ENCODE measurements around the gene CARS2. TPM values are rescaled to one million over a fixed set of nuclear protein-coding genes. Genes with fewer than 3 reads are reported as not detected.
A peak's percentile ranks its signal among the peaks of the same experiment; 100 is the strongest.

The CARS2 gene
- total and polyA plus RNA-seq, 2 of the 8 experiments (the other 6 are each of a cell fraction or from before 2014, with no cell fraction given), result 47.7 to 55.9 TPM

GRCh38 chr13:110653851-110654250 lies 52.1 kb downstream of the CARS2 start:
- Histone ChIP-seq H3K4me1 (replicated peaks in 1 of 4; ENCODE audit: control insufficient read depth in 3 of 4, insufficient read depth in 4 of 4, low read length in 3 of 4) (no peaks in the 10 kb centered on the region; a peak in 1 of 7 replicates), H4K20me1 (replicated peaks in 1 of 2; ENCODE audit: control insufficient read depth in 1 of 2, insufficient read depth in 2 of 2, low read length in 2 of 2) (peaks cover 0 to 5% of the 10 kb centered on the region in 2 experiments), H3K27ac (ENCODE audit: low read depth, low read length) (no peak overlapping the region), H4K91ac (replicated peaks; ENCODE audit: insufficient read length, low read length) (no peak overlapping the region), H2BK5ac (ENCODE audit: low read depth, low read length) (no peak overlapping the region), H3K9me3 (ENCODE audit: insufficient read depth in 2 of 2, low read depth in 1 of 2, low read length in 1 of 2) (0 out of 4 replicates have a peak, but pooled peaks cover under 1 to 4% of the 10 kb centered on the region in 2 experiments), H2BK15ac (ENCODE audit: low read length) (no peak overlapping the region), H4K5ac (ENCODE audit: insufficient read length, low read depth, low read length) (no peak overlapping the region), H3K23me2 (ENCODE audit: low read depth, low read length) (no peaks in the 10 kb centered on the region), H3K56ac (replicated peaks; ENCODE audit: insufficient read length, low read depth, low read length) (no peak overlapping the region), H3K36me3 (ENCODE audit: control insufficient read depth in 2 of 4, insufficient read depth in 4 of 4, low read length in 3 of 4) (peaks cover 0 to 7% (median 3%) of the 10 kb centered on the region in 4 experiments; a peak in 5 of 8 replicates), H3K27me3 (replicated peaks in 1 of 4; ENCODE audit: control insufficient read depth in 3 of 4, extremely low read depth in 1 of 4, insufficient read depth in 3 of 4, low read length in 3 of 4) (no peaks in the 10 kb centered on the region), H3K79me2 (ENCODE audit: control insufficient read depth in 1 of 2, insufficient read depth in 2 of 2, low read length in 2 of 2) (no peaks in the 10 kb centered on the region), H3K9ac (replicated peaks in 1 of 4; ENCODE audit: extremely low read depth in 1 of 4, low read depth in 3 of 4, low read length in 3 of 4) (no peak overlapping the region), H2AK5ac (ENCODE audit: low read depth, low read length) (no peak overlapping the region), H3K4me2 (ENCODE audit: insufficient read depth in 1 of 2, low read depth in 2 of 2, low read length in 2 of 2) (no peak overlapping the region), H3K79me1 (ENCODE audit: low read depth, low read length) (peaks cover 2% of the 10 kb centered on the region; the same call in 1 of the 2 replicates), H2BK20ac (ENCODE audit: low read length) (no peak overlapping the region), H3K4me3 (ENCODE audit: extremely low read depth in 1 of 4, insufficient read depth in 2 of 4, low read depth in 3 of 4, low read length in 4 of 4) (no peak overlapping the region), H3K23ac (ENCODE audit: insufficient read length) (no peak overlapping the region), H2BK12ac (ENCODE audit: low read depth, low read length) (no peak overlapping the region), H3K4ac (replicated peaks; ENCODE audit: insufficient read length, low read depth, low read length) (no peak overlapping the region), H2AFZ (ENCODE audit: low read length) (no peak overlapping the region), H3K14ac (ENCODE audit: insufficient read length) (no peak overlapping the region), H3K18ac (ENCODE audit: extremely low read depth, low read length) (no peak overlapping the region), H4K8ac (ENCODE audit: extremely low read depth, insufficient read depth, low read length) (no peak overlapping the region), H2BK120ac (replicated peaks; ENCODE audit: low read depth, low read length) (no peak overlapping the region)
- POLR2A ChIA-PET (ENCODE audit: partially characterized antibody), result interaction anchor here (3.0 kb wide), 1 partner anchor 8 kb away, joined by 7 read pairs; no protein-coding TSS in a partner anchor
- DNase-seq (ENCODE audit: low read depth in 1 of 2, low spot score in 2 of 2) (peak in 1 of 2 experiments; percentile 37), FAIRE-seq (no peak)
- 93% methylated on average over 14 of the region's 14 CpGs; no CpG with 5 or more reads in 1 of the 2 experiments for WGBS, 2 experiments (ENCODE audit: extremely low coverage in 1 of 2, insufficient coverage in 1 of 2, insufficient read length in 1 of 2, insufficient replicate concordance in 2 of 2, low coverage in 1 of 2, low lambda C conversion rate in 2 of 2, missing lambda C conversion rate in 1 of 2)
- TF ChIP-seq HDAC6 (IDR thresholded peaks at IDR 0.05; ENCODE audit: low read depth, low read length) (no peak), TAF7 (optimal IDR thresholded peaks at IDR 0.05; ENCODE audit: borderline replicate concordance, low read depth, low read length) (no peak), HDAC2 (IDR thresholded peaks at IDR 0.05; ENCODE audit: borderline replicate concordance in 1 of 2, low read depth in 2 of 2, low read length in 2 of 2) (no peak)
- CTCF ChIA-PET (ENCODE audit: partially characterized antibody), result interaction anchor here (0.8 to 2.1 kb wide), 7 partner anchors 9 to 63 kb away, joined by 3 to 12 read pairs (median 3); no protein-coding TSS in a partner anchor

Data from H1 (cell line).